ENCODE measurements around the gene MZT2B.

DNA sequence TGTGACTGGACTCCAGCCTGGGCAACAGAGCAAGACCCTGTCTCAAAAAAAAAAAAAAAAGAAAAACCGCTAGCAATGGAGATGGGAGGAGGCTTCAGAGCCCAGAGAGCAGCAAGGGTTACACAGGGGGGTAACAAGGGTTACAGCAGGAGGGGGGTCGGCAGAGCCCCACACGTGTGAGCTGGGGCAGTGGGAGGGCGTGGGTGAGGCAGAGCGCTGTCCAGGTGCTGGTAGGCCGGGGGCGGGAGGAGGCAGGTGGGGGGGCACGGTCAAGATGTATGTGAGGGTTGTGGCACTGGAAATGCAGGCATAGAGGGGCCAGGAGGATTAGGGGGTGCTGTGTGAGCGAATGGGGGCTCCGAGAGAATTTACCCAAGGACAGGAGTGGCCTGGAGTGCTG, 3.4 kb downstream of the MZT2B start:
- TF ChIP-seq, protein P1, sequence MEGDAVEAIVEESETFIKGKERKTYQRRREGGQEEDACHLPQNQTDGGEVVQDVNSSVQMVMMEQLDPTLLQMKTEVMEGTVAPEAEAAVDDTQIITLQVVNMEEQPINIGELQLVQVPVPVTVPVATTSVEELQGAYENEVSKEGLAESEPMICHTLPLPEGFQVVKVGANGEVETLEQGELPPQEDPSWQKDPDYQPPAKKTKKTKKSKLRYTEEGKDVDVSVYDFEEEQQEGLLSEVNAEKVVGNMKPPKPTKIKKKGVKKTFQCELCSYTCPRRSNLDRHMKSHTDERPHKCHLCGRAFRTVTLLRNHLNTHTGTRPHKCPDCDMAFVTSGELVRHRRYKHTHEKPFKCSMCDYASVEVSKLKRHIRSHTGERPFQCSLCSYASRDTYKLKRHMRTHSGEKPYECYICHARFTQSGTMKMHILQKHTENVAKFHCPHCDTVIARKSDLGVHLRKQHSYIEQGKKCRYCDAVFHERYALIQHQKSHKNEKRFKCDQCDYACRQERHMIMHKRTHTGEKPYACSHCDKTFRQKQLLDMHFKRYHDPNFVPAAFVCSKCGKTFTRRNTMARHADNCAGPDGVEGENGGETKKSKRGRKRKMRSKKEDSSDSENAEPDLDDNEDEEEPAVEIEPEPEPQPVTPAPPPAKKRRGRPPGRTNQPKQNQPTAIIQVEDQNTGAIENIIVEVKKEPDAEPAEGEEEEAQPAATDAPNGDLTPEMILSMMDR (conservative IDR thresholded peaks at IDR 0.05; ENCODE audit: low read depth, low read length), result no peak
- no peak for TF ChIP-seq EZH2 (IDR thresholded peaks at IDR 0.05; ENCODE audit: borderline replicate concordance, low read depth, low read length, poor library complexity, severe bottlenecking)
